Esophagus muscularis mucosa (tissue), 4 donors: ENCODE data around the gene PAX3. TPM values are rescaled to one million over a fixed set of nuclear protein-coding genes. Genes with fewer than 3 reads are reported as not detected.

Experiments used
- DNase-seq: peaks from one replicate; pipeline ENCODE4 v3.0.0-alpha.2; 2017; ENCODE audit errors: extremely low spot score
- H3K27ac ChIP-seq, 4 donors: fragments of 200-600 bp; sonication (generic); replicated peaks in 1 of 4; 1 replicate in 3 of 4; 2 replicates in 1 of 4; pipeline ENCODE4 v1.5.1; 2016 to 2019; ENCODE audit warnings: mild to moderate bottlenecking in 1 of 4
- H3K27me3 ChIP-seq, 4 donors: fragments of 200-600 bp; sonication (generic); one replicate each; pipeline versions ENCODE4 v1.5.1 to v1.6.0; 2016 to 2019
- H3K36me3 ChIP-seq, 4 donors: fragments of 200-600 bp; sonication (generic); one replicate each; pipeline ENCODE4 v1.5.1; 2016 to 2019
- H3K4me1 ChIP-seq, 4 donors: fragments of 200-600 bp; sonication (generic); one replicate each; pipeline ENCODE4 v1.5.1; 2016 to 2019
- H3K4me3 ChIP-seq, 4 donors: fragments of 200-600 bp; sonication (generic); 1 replicate in 2 of 4; 2 replicates in 2 of 4; pipeline ENCODE4 v1.5.1; 2016 to 2019; ENCODE audit warnings: mild to moderate bottlenecking in 4 of 4, moderate library complexity in 1 of 4
- H3K9me3 ChIP-seq, 4 donors: fragments of 200-600 bp; sonication (generic); 1 replicate in 3 of 4; 2 replicates in 1 of 4; pipeline ENCODE4 v1.5.1; 2016 to 2019
- EP300 ChIP-seq: sonication (generic); formaldehyde crosslinking; IDR thresholded peaks from one replicate; pipeline ENCODE4 v1.6.1; 2017; ENCODE audit warnings: antibody characterized with exemption
- POLR2A ChIP-seq: fragments of 450-650 bp; IDR thresholded peaks from one replicate; pipeline ENCODE4 v1.6.1; 2017; ENCODE audit warnings: antibody characterized with exemption, moderate library complexity, mild to moderate bottlenecking, low read depth
- POLR2AphosphoS5 ChIP-seq, 2 donors: sonication (generic); formaldehyde crosslinking; IDR thresholded peaks; one replicate each; pipeline ENCODE4 v1.6.1; 2017; ENCODE audit warnings: antibody characterized with exemption in 2 of 2
- WGBS: methylation state at CpG from one replicate; pipeline ENCODE4 v1.1.5; 2018; 5-methylcytosine and 5-hydroxymethylcytosine counted together
- intact Hi-C: fragments of 100-400 bp; cut with DNase I; formaldehyde crosslinking; loops from one replicate; pipeline ENCODE4 v1.15.1; 2023
- total RNA-seq, 4 donors: library from RNA; depleted of rRNA; stranded (reverse); fragments of >200 nt; gene quantifications; one replicate each; pipeline versions ENCODE4 v1.1.0 to v1.2.1, GENCODE V29; 2016
- TF ChIP-seq, protein P1 (sequence below), 3 experiments: fragments of 200-600 bp in 2 of 3; fragments of 450-650 bp in 1 of 3; sonication (generic) in 2 of 3; IDR thresholded peaks; one replicate each; pipeline ENCODE4 v1.5.1; 2017 to 2019; ENCODE audit warnings: antibody characterized with exemption in 3 of 3, mild to moderate bottlenecking in 2 of 3, moderate library complexity in 1 of 3

The PAX3 gene
- total RNA-seq, 4 donors from 2014 or later: not detected

DNA sequence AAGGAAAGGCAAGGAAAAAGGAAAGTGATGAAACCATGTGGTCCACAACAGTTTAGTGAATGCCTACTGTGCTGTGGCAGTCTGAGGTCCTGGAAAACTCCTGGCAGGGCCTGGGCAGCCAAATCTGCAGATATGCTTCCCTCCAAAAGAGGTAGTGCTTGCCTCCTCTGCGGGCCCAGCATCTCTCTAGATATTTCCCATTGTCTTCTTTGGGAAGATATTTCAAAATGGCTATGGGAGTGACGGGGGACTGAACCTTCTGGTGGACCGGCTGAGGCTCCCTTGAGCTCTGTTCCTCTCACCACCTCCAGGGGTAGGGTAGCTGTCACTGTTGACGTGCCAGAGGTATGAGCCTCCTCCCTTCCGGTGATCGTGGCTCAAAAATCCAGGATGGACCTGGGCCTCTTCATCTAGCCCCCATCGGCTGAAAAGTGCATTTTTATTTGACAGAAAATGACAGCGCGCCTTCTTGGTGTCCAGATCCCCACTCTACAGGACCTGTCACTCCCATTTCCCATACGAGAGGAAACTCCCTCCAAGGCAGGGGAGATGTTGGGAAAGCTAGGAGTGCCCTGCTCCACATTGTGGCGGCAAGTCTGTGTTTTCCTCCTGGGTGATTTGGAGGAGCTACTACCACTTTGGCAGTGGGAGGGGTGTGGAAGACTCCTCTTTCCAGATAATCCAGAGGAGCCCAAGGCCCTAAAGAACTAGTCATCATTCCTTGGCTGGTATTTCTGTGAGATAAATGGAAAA is 9.4 kb upstream of the PAX3 start:
- no peaks in the 10 kb centered on the region for H3K36me3 ChIP-seq
- no peaks in the 10 kb centered on the region for H3K9me3 ChIP-seq
- peaks cover 13 to 100% (median 94%) of the 10 kb centered on the region in 4 donors for H3K27me3 ChIP-seq
- H3K4me1 ChIP-seq: peaks cover 34 to 59% (median 44%) of the 10 kb centered on the region in 4 donors
- no peak for DNase-seq
- intact Hi-C loops: no loop called here
- 17% methylated on average over 11 of the region's 11 CpGs for WGBS
- TF ChIP-seq POLR2AphosphoS5 (IDR thresholded peaks at IDR 0.05) (no peak), EP300 (no peak), POLR2A (no peak)
- TF ChIP-seq, protein P1, sequence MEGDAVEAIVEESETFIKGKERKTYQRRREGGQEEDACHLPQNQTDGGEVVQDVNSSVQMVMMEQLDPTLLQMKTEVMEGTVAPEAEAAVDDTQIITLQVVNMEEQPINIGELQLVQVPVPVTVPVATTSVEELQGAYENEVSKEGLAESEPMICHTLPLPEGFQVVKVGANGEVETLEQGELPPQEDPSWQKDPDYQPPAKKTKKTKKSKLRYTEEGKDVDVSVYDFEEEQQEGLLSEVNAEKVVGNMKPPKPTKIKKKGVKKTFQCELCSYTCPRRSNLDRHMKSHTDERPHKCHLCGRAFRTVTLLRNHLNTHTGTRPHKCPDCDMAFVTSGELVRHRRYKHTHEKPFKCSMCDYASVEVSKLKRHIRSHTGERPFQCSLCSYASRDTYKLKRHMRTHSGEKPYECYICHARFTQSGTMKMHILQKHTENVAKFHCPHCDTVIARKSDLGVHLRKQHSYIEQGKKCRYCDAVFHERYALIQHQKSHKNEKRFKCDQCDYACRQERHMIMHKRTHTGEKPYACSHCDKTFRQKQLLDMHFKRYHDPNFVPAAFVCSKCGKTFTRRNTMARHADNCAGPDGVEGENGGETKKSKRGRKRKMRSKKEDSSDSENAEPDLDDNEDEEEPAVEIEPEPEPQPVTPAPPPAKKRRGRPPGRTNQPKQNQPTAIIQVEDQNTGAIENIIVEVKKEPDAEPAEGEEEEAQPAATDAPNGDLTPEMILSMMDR (IDR thresholded peaks at IDR 0.05): no peak
- no peak overlapping the region for H3K4me3 ChIP-seq
- H3K27ac ChIP-seq: no peak overlapping the region

DNA sequence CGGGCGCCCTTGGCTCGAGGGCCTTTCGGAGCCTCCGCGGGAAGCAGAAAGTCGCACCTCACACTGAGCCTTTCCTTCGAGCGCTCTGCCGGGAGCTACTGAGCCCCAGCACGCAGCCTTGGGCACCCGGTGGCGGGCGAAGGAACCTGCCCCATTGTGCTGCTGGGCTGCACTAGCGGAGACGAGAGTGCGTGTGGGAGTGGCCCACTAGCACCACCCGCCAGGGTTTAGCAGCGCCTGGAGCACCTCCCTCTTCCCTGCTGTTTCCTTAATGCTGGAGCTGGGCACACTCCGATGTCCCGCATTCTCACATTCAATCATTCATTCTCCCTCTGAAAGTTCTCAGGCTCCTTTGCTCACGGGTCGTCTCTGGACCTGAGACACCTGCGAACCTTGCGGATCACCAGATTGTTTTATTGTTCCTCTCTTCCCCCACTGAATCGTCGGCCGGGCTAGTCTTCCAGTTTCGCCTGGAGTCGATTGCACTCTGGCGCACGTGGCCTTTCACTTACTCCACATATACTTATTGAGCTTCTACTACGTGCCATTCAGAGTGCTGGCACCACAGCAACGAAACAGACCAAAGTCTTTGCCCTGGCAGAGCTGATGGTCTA is 8.5 kb upstream of the PAX3 start:
- no peaks in the 10 kb centered on the region for H3K9me3 ChIP-seq
- 6% methylated on average over 33 of the region's 34 CpGs for WGBS
- TF ChIP-seq EP300 (no peak), POLR2A (no peak), POLR2AphosphoS5 (IDR thresholded peaks at IDR 0.05) (no peak)
- TF ChIP-seq, protein P1 (IDR thresholded peaks at IDR 0.05): no peak
- no peak for DNase-seq
- intact Hi-C loops: no loop called here
- no peak overlapping the region for H3K4me3 ChIP-seq
- H3K4me1 ChIP-seq: peaks cover 31 to 60% (median 42%) of the 10 kb centered on the region in 4 donors
- no peak overlapping the region for H3K27ac ChIP-seq
- peaks cover 13 to 100% (median 94%) of the 10 kb centered on the region in 4 donors for H3K27me3 ChIP-seq
- no peaks in the 10 kb centered on the region for H3K36me3 ChIP-seq

- TF ChIP-seq POLR2AphosphoS5 (IDR thresholded peaks at IDR 0.05): no peak
- no peak for TF ChIP-seq EP300
- no peak for TF ChIP-seq POLR2A
- TF ChIP-seq, protein P1 (IDR thresholded peaks at IDR 0.05): no peak
- intact Hi-C loops: no loop called here
- Histone ChIP-seq H3K9me3 (no peaks in the 10 kb centered on the region), H3K4me3 (peak overlapping the region; percentile 51 to 63 (median 56)), H3K27me3 (peaks cover 13 to 100% (median 94%) of the 10 kb centered on the region in 4 donors), H3K36me3 (no peaks in the 10 kb centered on the region), H3K4me1 (peaks cover 30 to 58% (median 43%) of the 10 kb centered on the region in 4 donors), H3K27ac (no peak overlapping the region)
- WGBS: 1% methylated on average over 26 of the region's 27 CpGs
- DNase-seq: no peak
Observed at GRCh38 chr2:222306393-222307142, 7.8 kb upstream of the PAX3 start.

GRCh38 chr2:222305516-222306392 is 7.0 kb upstream of the PAX3 start:
- H3K27ac ChIP-seq: no peak overlapping the region
- intact Hi-C loops: no loop called here
- H3K27me3 ChIP-seq: peaks cover 13 to 100% (median 94%) of the 10 kb centered on the region in 4 donors
- peak; percentile 82 for DNase-seq
- no peaks in the 10 kb centered on the region for H3K36me3 ChIP-seq
- peaks cover 30 to 62% (median 51%) of the 10 kb centered on the region in 4 donors for H3K4me1 ChIP-seq
- no peak for TF ChIP-seq POLR2A
- TF ChIP-seq POLR2AphosphoS5 (IDR thresholded peaks at IDR 0.05): no peak
- TF ChIP-seq, protein P1 (IDR thresholded peaks at IDR 0.05): no peak
- TF ChIP-seq EP300: no peak
- H3K9me3 ChIP-seq: no peaks in the 10 kb centered on the region
- H3K4me3 ChIP-seq: peak overlapping the region; percentile 51 to 63 (median 56)
- WGBS: 5% methylated on average over 40 of the region's 66 CpGs
